ENCODE data around the gene CHRNA4. TPM values are rescaled to one million over a fixed set of nuclear protein-coding genes. Genes with fewer than 3 reads are reported as not detected.

The CHRNA4 gene
- total and polyA plus RNA-seq, 9 of the 15 experiments (the other 6 are each of a cell fraction or from before 2014, with no cell fraction given): not detected

GRCh38 chr20:63378626-63379025 is 17.5 kb upstream of the CHRNA4 start (continued):
- TF ChIP-seq ZBTB5 (IDR thresholded peaks at IDR 0.05): no peak
- no peak for TF ChIP-seq ZNF696 (CRISPR knock-in tag; conservative IDR thresholded peaks at IDR 0.05)
- TF ChIP-seq MIER1 (IDR thresholded peaks at IDR 0.05; ENCODE audit: low read depth): peak; percentile 89
- TF ChIP-seq CREB3 (tag; conservative IDR thresholded peaks at IDR 0.05; ENCODE audit: low read depth): no peak

- H3K4me3 ChIP-seq: no peak overlapping the region
- POLR2A ChIA-PET: interaction anchor here (0.5 to 1.3 kb wide), 2 partner anchors 10 to 32 kb away, joined by 3 read pairs; no protein-coding TSS in a partner anchor
- no peak overlapping the region for H3K9ac ChIP-seq (ENCODE audit: insufficient read depth in 1 of 2, low read depth in 2 of 2, low read length in 2 of 2)
- peaks cover 5% of the 10 kb centered on the region; the same call in 1 of the 2 replicates for H4K20me1 ChIP-seq (replicated peaks; ENCODE audit: control insufficient read depth, insufficient read depth, low read length)
- peaks cover 6 to 60% of the 10 kb centered on the region in 2 experiments; a peak in 4 of 5 replicates for H3K27me3 ChIP-seq (ENCODE audit: control insufficient read depth in 2 of 2, insufficient read depth in 2 of 2, low read length in 2 of 2)
- H3K4me1 ChIP-seq (replicated peaks in 1 of 2; ENCODE audit: control insufficient read depth in 2 of 2, insufficient read depth in 2 of 2, low read length in 2 of 2): peaks cover 0 to 8% of the 10 kb centered on the region in 2 experiments; a peak in 2 of 5 replicates
- H3K79me2 ChIP-seq (ENCODE audit: control insufficient read depth, insufficient read depth, low read length): no peaks in the 10 kb centered on the region
- H3K9me3 ChIP-seq (replicated peaks; ENCODE audit: control insufficient read depth, insufficient read depth, low read depth, low read length): no peaks in the 10 kb centered on the region
- FAIRE-seq (no peak), ATAC-seq (no peak), DNase-seq (ENCODE audit: extremely low read depth in 1 of 4, low spot score in 3 of 4) (no peak)
- intact Hi-C loops (cut with micrococcal nuclease) (no loop called here), in situ Hi-C loops (cut with MboI) (no loop called here)
- no peaks in the 10 kb centered on the region for H3K9me1 ChIP-seq (ENCODE audit: control insufficient read depth, insufficient read depth, low read length)
- H3K4me2 ChIP-seq (ENCODE audit: insufficient read depth, low read length): no peak overlapping the region
- 6% methylated on average over 15 of the region's 15 CpGs for WGBS (ENCODE audit: insufficient coverage, low coverage, missing lambda C conversion rate)
- no TSS peak for BruUV-seq (replicated peaks)
- no peak overlapping the region for H3K27ac ChIP-seq (ENCODE audit: extremely low read depth, low read depth, low read length)
- CTCF ChIA-PET (ENCODE audit: low intra/inter-chr PET ratio): no interaction called here
- TF ChIP-seq ZNF76 (CRISPR knock-in tag; IDR thresholded peaks at IDR 0.05; ENCODE audit: borderline replicate concordance) (no peak), TCF7L2 (IDR thresholded peaks at IDR 0.05; ENCODE audit: low read depth, low read length) (no peak), CGGBP1 (CRISPR knock-in tag; IDR thresholded peaks at IDR 0.05) (no peak)
- H3K36me3 ChIP-seq (ENCODE audit: control insufficient read depth, insufficient read depth, low read length): no peaks in the 10 kb centered on the region
- H2AFZ ChIP-seq (ENCODE audit: low read depth, low read length): no peak overlapping the region
Measured at GRCh38 chr20:63377951-63378381, 16.8 kb upstream of the CHRNA4 start.

All from K562 (cell line).